ENCODE measurements around the gene CRIM1.
A peak's percentile ranks its signal among the peaks of the same experiment; 100 is the strongest.

Gene CRIM1

GRCh38 chr2:36587101-36587500 is 231.5 kb downstream of the CRIM1 start:
- no peak for DNase-seq

DNA sequence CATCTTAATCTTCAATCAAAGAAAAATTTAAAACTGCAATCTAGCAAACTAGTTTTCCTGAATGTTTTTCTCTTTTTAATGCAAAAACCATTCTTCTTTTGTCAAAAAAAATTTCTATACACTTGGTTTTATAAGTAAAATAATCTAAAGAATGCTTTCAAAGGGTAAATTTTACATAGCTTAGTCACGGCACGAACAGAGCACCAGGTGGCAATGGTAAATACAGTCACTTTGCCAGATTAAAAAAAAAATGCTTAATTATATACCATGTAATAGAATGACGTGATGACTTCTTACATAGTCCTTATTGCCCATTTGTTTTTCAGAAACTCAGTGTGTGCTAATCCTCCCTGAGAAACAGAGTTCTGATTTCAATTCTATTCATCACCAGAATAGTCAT is 232.0 kb downstream of the CRIM1 start:
- DNase-seq = no peak

GRCh38 chr2:36589230-36589630 is 233.7 kb downstream of the CRIM1 start:
- no peak for DNase-seq

GRCh38 chr2:36594849-36595248 is 239.3 kb downstream of the CRIM1 start:
- DNase-seq = no peak

- no peak for DNase-seq
Measured at GRCh38 chr2:36596397-36596796, 240.8 kb downstream of the CRIM1 start.

GRCh38 chr2:36597003-36597531 is 241.5 kb downstream of the CRIM1 start:
- DNase-seq = no peak

- DNase-seq = peak; percentile 81
Measured at GRCh38 chr2:36597532-36598377, 242.2 kb downstream of the CRIM1 start, which contains the start of gene FEZ2. FEZ2 (minus strand) TSS chr2:36598168; CDS start chr2:36598142, 26 bp downstream.

Measured in DMS53 (cell line).